ENCODE measurements around the gene TRIM74. TPM values are rescaled to one million over a fixed set of nuclear protein-coding genes. Genes with fewer than 3 reads are reported as not detected.
"Not testable (repeated sequence)": the region's sequence is repeated elsewhere in the genome, so short reads cannot be mapped to it uniquely, and the experiment has no call there.

TRIM74 gene
- total and polyA plus RNA-seq, 3 experiments from 2014 or later: 0.63 to 0.64 TPM; not detected in 1

GRCh38 chr7:72927791-72928190 is 41.5 kb downstream of the TRIM74 start:
- H3K4me3 ChIP-seq (ENCODE audit: low read length); H3K9me3 Mint-ChIP-seq; H3K4me3 Mint-ChIP-seq; H3K27ac ChIP-seq (ENCODE audit: low read depth, low read length); H3K9me3 ChIP-seq (ENCODE audit: low read length); H3K27me3 ChIP-seq (ENCODE audit: insufficient read depth, low read length, poor library complexity, severe bottlenecking); CTCF ChIA-PET; DNase-seq; H3K27me3 Mint-ChIP-seq; POLR2A ChIA-PET: not testable (repeated sequence)
- peak overlapping the region in 2 of 8 donors; percentile 27 to 100 for H3K27ac Mint-ChIP-seq
- peaks cover 4 to 66% (median 11%) of the 10 kb centered on the region in 3 donors for H3K36me3 Mint-ChIP-seq
- peaks cover 39% of the 10 kb centered on the region for H3K36me3 ChIP-seq (ENCODE audit: insufficient read depth, low read length)
- H3K4me1 Mint-ChIP-seq: peaks cover 29 to 39% (median 37%) of the 10 kb centered on the region in 3 donors
- H3K4me1 ChIP-seq (ENCODE audit: insufficient read depth, low read length): peaks cover 22% of the 10 kb centered on the region

- POLR2A ChIA-PET: no interaction called here
- Mint-ChIP-seq H3K4me3 (peak overlapping the region; percentile 92 to 100 (median 97)), H3K9me3 (peaks cover 0 to 2% (median 0%) of the 10 kb centered on the region in 5 donors), H3K27ac (peak overlapping the region; percentile 94 to 100 (median 96)), H3K36me3 (peaks cover 4 to 59% (median 8%) of the 10 kb centered on the region in 3 donors), H3K4me1 (peaks cover 33 to 42% (median 41%) of the 10 kb centered on the region in 3 donors), H3K27me3 (no peaks in the 10 kb centered on the region)
- peak overlapping the region; percentile 98 for H3K4me3 ChIP-seq (ENCODE audit: low read length)
- H3K27ac ChIP-seq (ENCODE audit: low read depth, low read length): peak overlapping the region; percentile 92
- peak in 2 of 5 donors; percentile 4 to 11 for DNase-seq
- H3K9me3 ChIP-seq (ENCODE audit: low read length): no peaks in the 10 kb centered on the region
- CTCF ChIA-PET: no interaction called here
- peaks cover 37% of the 10 kb centered on the region for H3K36me3 ChIP-seq (ENCODE audit: insufficient read depth, low read length)
- peaks cover 22% of the 10 kb centered on the region for H3K4me1 ChIP-seq (ENCODE audit: insufficient read depth, low read length)
- H3K27me3 ChIP-seq (ENCODE audit: insufficient read depth, low read length, poor library complexity, severe bottlenecking): no peaks in the 10 kb centered on the region
These were observed 43.6 kb downstream of the TRIM74 start for GRCh38 chr7:72925546-72926120.

- H3K36me3 ChIP-seq (ENCODE audit: insufficient read depth, low read length): peaks cover 30% of the 10 kb centered on the region
These were observed 44.3 kb downstream of the TRIM74 start, which contains the start of gene POM121 for GRCh38 chr7:72924733-72925545. TSS of gene POM121 (plus strand) at chr7:72925095. CDS start at chr7:72925122, 27 bp downstream.

GRCh38 chr7:72924386-72924732 is 44.9 kb downstream of the TRIM74 start:
- ChIA-PET CTCF (no interaction called here), POLR2A (no interaction called here)
- H3K36me3 ChIP-seq (ENCODE audit: insufficient read depth, low read length): peaks cover 27% of the 10 kb centered on the region
- Mint-ChIP-seq H3K36me3 (peaks cover 3 to 55% (median 4%) of the 10 kb centered on the region in 3 donors), H3K27me3 (no peaks in the 10 kb centered on the region), H3K4me1 (peaks cover 36 to 47% (median 47%) of the 10 kb centered on the region in 3 donors), H3K9me3 (peaks cover 0 to 2% (median 0%) of the 10 kb centered on the region in 5 donors), H3K27ac (peak overlapping the region; percentile 99 to 100 (median 100)), H3K4me3 (peak overlapping the region; percentile 97 to 100 (median 98))
- peak overlapping the region; percentile 98 for H3K4me3 ChIP-seq (ENCODE audit: low read length)
- no peaks in the 10 kb centered on the region for H3K27me3 ChIP-seq (ENCODE audit: insufficient read depth, low read length, poor library complexity, severe bottlenecking)
- no peak for DNase-seq
- no peaks in the 10 kb centered on the region for H3K9me3 ChIP-seq (ENCODE audit: low read length)
- peaks cover 22% of the 10 kb centered on the region for H3K4me1 ChIP-seq (ENCODE audit: insufficient read depth, low read length)
- peak overlapping the region; percentile 92 for H3K27ac ChIP-seq (ENCODE audit: low read depth, low read length)

More at GRCh38 chr7:72924733-72925545, 44.3 kb downstream of the TRIM74 start, which contains the start of gene POM121:
- peaks cover 22% of the 10 kb centered on the region for H3K4me1 ChIP-seq (ENCODE audit: insufficient read depth, low read length)
- peak within 1 kb of the TSS; percentile 97 to 100 (median 98) for H3K4me3 Mint-ChIP-seq
- ChIA-PET POLR2A (no interaction called here), CTCF (no interaction called here)
- H3K9me3 ChIP-seq (ENCODE audit: low read length): no peaks in the 10 kb centered on the region
- H3K27ac Mint-ChIP-seq: peak within 1 kb of the TSS; percentile 99 to 100 (median 100)
- no peaks in the 10 kb centered on the region for H3K27me3 ChIP-seq (ENCODE audit: insufficient read depth, low read length, poor library complexity, severe bottlenecking)
- H3K9me3 Mint-ChIP-seq: peaks cover 0 to 2% (median 0%) of the 10 kb centered on the region in 5 donors
- DNase-seq: peak; percentile 75 to 88 (median 83)
- peaks cover 3 to 56% (median 4%) of the 10 kb centered on the region in 3 donors for H3K36me3 Mint-ChIP-seq
- peak within 1 kb of the TSS; percentile 92 for H3K27ac ChIP-seq (ENCODE audit: low read depth, low read length)
- peaks cover 34 to 43% (median 41%) of the 10 kb centered on the region in 3 donors for H3K4me1 Mint-ChIP-seq
- no peaks in the 10 kb centered on the region for H3K27me3 Mint-ChIP-seq
- H3K4me3 ChIP-seq (ENCODE audit: low read length): peak within 1 kb of the TSS; percentile 98

- Mint-ChIP-seq H3K27me3 (no peaks in the 10 kb centered on the region), H3K4me1 (peaks cover 20 to 31% (median 29%) of the 10 kb centered on the region in 3 donors), H3K4me3 (no peak overlapping the region), H3K9me3 (no peaks in the 10 kb centered on the region), H3K36me3 (peaks cover 0 to 38% (median 0%) of the 10 kb centered on the region in 3 donors), H3K27ac (peak overlapping the region in 3 of 8 donors; percentile 5 to 79 (median 66))
- ChIA-PET CTCF (no interaction called here), POLR2A (no interaction called here)
- Histone ChIP-seq H3K4me3 (ENCODE audit: low read length) (no peak overlapping the region), H3K27me3 (ENCODE audit: insufficient read depth, low read length, poor library complexity, severe bottlenecking) (no peaks in the 10 kb centered on the region), H3K9me3 (ENCODE audit: low read length) (no peaks in the 10 kb centered on the region), H3K27ac (ENCODE audit: low read depth, low read length) (no peak overlapping the region), H3K4me1 (ENCODE audit: insufficient read depth, low read length) (peaks cover 3% of the 10 kb centered on the region), H3K36me3 (ENCODE audit: insufficient read depth, low read length) (no peaks in the 10 kb centered on the region)
- no peak for DNase-seq
These were observed 50.0 kb downstream of the TRIM74 start for GRCh38 chr7:72919256-72919775.

GRCh38 chr7:72914756-72915525 is 54.3 kb downstream of the TRIM74 start:
- ChIA-PET POLR2A (interaction anchor here (0.6 to 1.1 kb wide), 2 partner anchors 74 to 87 kb away, joined by 5 read pairs; partner anchors contain the start of gene TYW1B), CTCF (interaction anchor here (0.9 to 2.3 kb wide), 5 partner anchors 37 to 537 kb away, joined by 3 to 5 read pairs (median 4); partner anchors contain the start of gene TYW1B)
- H3K4me1 Mint-ChIP-seq: peaks cover 13 to 26% (median 16%) of the 10 kb centered on the region in 3 donors
- H3K27ac Mint-ChIP-seq: peak overlapping the region; percentile 71 to 96 (median 86)
- H3K27ac ChIP-seq (ENCODE audit: low read depth, low read length); H3K36me3 ChIP-seq (ENCODE audit: insufficient read depth, low read length); H3K4me1 ChIP-seq (ENCODE audit: insufficient read depth, low read length); H3K9me3 ChIP-seq (ENCODE audit: low read length); H3K4me3 ChIP-seq (ENCODE audit: low read length); H3K27me3 ChIP-seq (ENCODE audit: insufficient read depth, low read length, poor library complexity, severe bottlenecking); H3K9me3 Mint-ChIP-seq; H3K27me3 Mint-ChIP-seq: not testable (repeated sequence)
- peak overlapping the region in 1 of 7 donors; percentile 1 for H3K4me3 Mint-ChIP-seq
- DNase-seq: peak in 3 of 5 donors; percentile 20 to 61 (median 36)
- peaks cover 0 to 55% (median 7%) of the 10 kb centered on the region in 3 donors for H3K36me3 Mint-ChIP-seq

- H3K27me3 Mint-ChIP-seq; H3K27me3 ChIP-seq (ENCODE audit: insufficient read depth, low read length, poor library complexity, severe bottlenecking); H3K27ac ChIP-seq (ENCODE audit: low read depth, low read length); POLR2A ChIA-PET; DNase-seq; H3K9me3 ChIP-seq (ENCODE audit: low read length); CTCF ChIA-PET; H3K4me3 Mint-ChIP-seq; H3K4me1 ChIP-seq (ENCODE audit: insufficient read depth, low read length); H3K4me3 ChIP-seq (ENCODE audit: low read length); H3K9me3 Mint-ChIP-seq; H3K36me3 ChIP-seq (ENCODE audit: insufficient read depth, low read length): not testable (repeated sequence)
- Mint-ChIP-seq H3K4me1 (peaks cover 10 to 28% (median 13%) of the 10 kb centered on the region in 3 donors), H3K36me3 (peaks cover 6 to 54% (median 7%) of the 10 kb centered on the region in 3 donors), H3K27ac (peak overlapping the region in 4 of 8 donors; percentile 40 to 85 (median 51))
These were observed 55.5 kb downstream of the TRIM74 start for GRCh38 chr7:72913750-72914149.

Data from CD8-positive, alpha-beta memory T cell (primary cell).